B cell (primary cell): Measurements from ENCODE around the gene DBR1.

ENCODE experiments used
- EZH2 ChIP-seq: IDR thresholded peaks from 2 replicates; pipeline ENCODE4 v1.6.1; 2012; ENCODE audit warnings: borderline replicate concordance, low read depth, mild to moderate bottlenecking, moderate library complexity, low read length; ENCODE audit not compliant: insufficient read depth, poor library complexity, severe bottlenecking
- TF ChIP-seq, protein P1 (sequence below): fragments of 200-600 bp; IDR thresholded peaks from one replicate; pipeline ENCODE4 v1.8.0; 2022; ENCODE audit warnings: antibody characterized with exemption, mild to moderate bottlenecking

DNA sequence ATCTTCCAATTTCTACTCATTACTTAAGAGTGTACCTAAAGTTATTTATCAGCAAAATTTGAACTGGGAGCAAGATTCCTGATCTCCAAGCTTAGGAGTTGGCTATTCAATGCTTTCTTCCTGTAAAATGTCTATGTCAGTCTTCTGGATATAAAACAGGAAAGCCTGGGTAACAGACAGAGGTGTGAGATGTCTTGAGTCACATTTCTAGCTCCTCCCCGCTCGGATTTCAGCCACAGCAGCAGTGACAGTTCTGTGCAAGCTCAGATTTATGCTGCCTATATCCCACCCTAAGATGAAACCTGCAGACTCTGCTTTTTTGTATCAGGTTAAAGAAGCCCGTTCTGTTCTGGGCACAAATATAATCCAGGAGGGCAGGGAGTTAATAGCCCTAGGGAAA is 10.3 kb upstream of the DBR1 start:
- TF ChIP-seq, protein P1, sequence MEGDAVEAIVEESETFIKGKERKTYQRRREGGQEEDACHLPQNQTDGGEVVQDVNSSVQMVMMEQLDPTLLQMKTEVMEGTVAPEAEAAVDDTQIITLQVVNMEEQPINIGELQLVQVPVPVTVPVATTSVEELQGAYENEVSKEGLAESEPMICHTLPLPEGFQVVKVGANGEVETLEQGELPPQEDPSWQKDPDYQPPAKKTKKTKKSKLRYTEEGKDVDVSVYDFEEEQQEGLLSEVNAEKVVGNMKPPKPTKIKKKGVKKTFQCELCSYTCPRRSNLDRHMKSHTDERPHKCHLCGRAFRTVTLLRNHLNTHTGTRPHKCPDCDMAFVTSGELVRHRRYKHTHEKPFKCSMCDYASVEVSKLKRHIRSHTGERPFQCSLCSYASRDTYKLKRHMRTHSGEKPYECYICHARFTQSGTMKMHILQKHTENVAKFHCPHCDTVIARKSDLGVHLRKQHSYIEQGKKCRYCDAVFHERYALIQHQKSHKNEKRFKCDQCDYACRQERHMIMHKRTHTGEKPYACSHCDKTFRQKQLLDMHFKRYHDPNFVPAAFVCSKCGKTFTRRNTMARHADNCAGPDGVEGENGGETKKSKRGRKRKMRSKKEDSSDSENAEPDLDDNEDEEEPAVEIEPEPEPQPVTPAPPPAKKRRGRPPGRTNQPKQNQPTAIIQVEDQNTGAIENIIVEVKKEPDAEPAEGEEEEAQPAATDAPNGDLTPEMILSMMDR = no peak
- no peak for TF ChIP-seq EZH2
